HepG2 (cell line): ENCODE measurements around the gene ZNF213. TPM values are rescaled to one million over a fixed set of nuclear protein-coding genes. Genes with fewer than 3 reads are reported as not detected.

ENCODE experiments used
- GABPB1 ChIP-seq: IDR thresholded peaks from 2 replicates; pipeline ENCODE4 v1.6.1; 2016; ENCODE audit warnings: mild to moderate bottlenecking, missing genetic modification reagents, moderate library complexity, missing compliant biosample characterization
- HDAC6 ChIP-seq: fragments of 200-600 bp; sonication (generic); IDR thresholded peaks from 2 replicates; pipeline ENCODE4 v1.7.0; 2017; ENCODE audit warnings: mild to moderate bottlenecking, antibody characterized with exemption, low read length, low read depth
- ISX ChIP-seq: sonication (generic); formaldehyde crosslinking; conservative IDR thresholded peaks from 2 replicates; pipeline ENCODE4 v1.5.0; 2020; ENCODE audit warnings: missing genetic modification reagents
- NBN ChIP-seq: fragments of 450-650 bp; conservative IDR thresholded peaks from 2 replicates; pipeline ENCODE4 v1.6.1; 2017
- NFIB ChIP-seq: sonication (generic); formaldehyde crosslinking; IDR thresholded peaks from 2 replicates; pipeline ENCODE4 v1.9.0; 2021; ENCODE audit warnings: missing genetic modification reagents, mild to moderate bottlenecking, borderline replicate concordance
- PRPF4 ChIP-seq: fragments of 200-400 bp; formaldehyde crosslinking; IDR thresholded peaks from 2 replicates; pipeline ENCODE4 v1.6.1; 2016; ENCODE audit warnings: low read length, low read depth; ENCODE audit not compliant: poor library complexity, severe bottlenecking
- RNF2 ChIP-seq: fragments of 450-650 bp; conservative IDR thresholded peaks from 2 replicates; pipeline ENCODE4 v1.6.1; 2016; ENCODE audit warnings: low read depth
- SMC3 ChIP-seq: IDR thresholded peaks from 2 replicates; pipeline ENCODE4 v1.6.1; 2011; ENCODE audit warnings: low read length, improper control_type of control experiment
- SP2 ChIP-seq: sonication (generic); formaldehyde crosslinking; IDR thresholded peaks from 2 replicates; pipeline ENCODE4 v1.5.1; 2020; ENCODE audit warnings: mild to moderate bottlenecking, missing genetic modification reagents
- SRSF4 ChIP-seq: fragments of 200-400 bp; formaldehyde crosslinking; IDR thresholded peaks from one replicate; pipeline ENCODE4 v1.6.1; 2018; ENCODE audit warnings: mild to moderate bottlenecking, low read depth, low read length, moderate library complexity; ENCODE audit not compliant: poor library complexity, severe bottlenecking
- THAP11 ChIP-seq: IDR thresholded peaks from 2 replicates; pipeline ENCODE4 v1.6.1; 2016; ENCODE audit warnings: missing biosample characterization, missing genetic modification reagents
- XRCC5 ChIP-seq: fragments of 200-400 bp; formaldehyde crosslinking; optimal IDR thresholded peaks from 2 replicates; pipeline ENCODE3; 2017; ENCODE audit warnings: mild to moderate bottlenecking, low read length
- ZBTB7A ChIP-seq: sonication (generic); formaldehyde crosslinking; IDR thresholded peaks from 2 replicates; pipeline ENCODE4 v1.8.0; 2022; ENCODE audit warnings: mild to moderate bottlenecking, missing genetic modification reagents
- ZFP36 ChIP-seq: fragments of 150-350 bp; IDR thresholded peaks from 2 replicates; pipeline ENCODE4 v1.6.1; 2018; ENCODE audit warnings: borderline replicate concordance, low read length, low read depth; ENCODE audit not compliant: partially characterized antibody
- ZFY ChIP-seq: sonication (generic); formaldehyde crosslinking; IDR thresholded peaks from 2 replicates; pipeline ENCODE4 v1.4.0; 2020; ENCODE audit warnings: missing genetic modification reagents
- ZNF160 ChIP-seq: sonication (generic); formaldehyde crosslinking; IDR thresholded peaks from 2 replicates; pipeline ENCODE4 v1.8.0; 2022; ENCODE audit warnings: mild to moderate bottlenecking, inconsistent platforms, missing genetic modification reagents
- ZNF30 ChIP-seq: sonication (generic); formaldehyde crosslinking; IDR thresholded peaks from 2 replicates; pipeline ENCODE4 v1.5.0; 2020; ENCODE audit warnings: mild to moderate bottlenecking, missing genetic modification reagents
- ZNF326 ChIP-seq: sonication (generic); formaldehyde crosslinking; IDR thresholded peaks from 2 replicates; pipeline ENCODE4 v1.4.0; 2020; ENCODE audit warnings: missing genetic modification reagents, borderline replicate concordance
- ZNF329 ChIP-seq: sonication (generic); formaldehyde crosslinking; IDR thresholded peaks from 2 replicates; pipeline ENCODE4 v1.9.0; 2021; ENCODE audit warnings: low read depth, mild to moderate bottlenecking, missing genetic modification reagents
- ZNF382 ChIP-seq: sonication (generic); formaldehyde crosslinking; IDR thresholded peaks from 2 replicates; pipeline ENCODE4 v1.5.0; 2020; ENCODE audit warnings: missing genetic modification reagents, mild to moderate bottlenecking, borderline replicate concordance
- ZNF501 ChIP-seq: sonication (generic); formaldehyde crosslinking; IDR thresholded peaks from 2 replicates; pipeline ENCODE4 v1.5.1; 2020; ENCODE audit warnings: mild to moderate bottlenecking, moderate library complexity, missing genetic modification reagents
- ZNF550 ChIP-seq: sonication (generic); formaldehyde crosslinking; IDR thresholded peaks from 2 replicates; pipeline ENCODE4 v1.4.0; 2020; ENCODE audit warnings: mild to moderate bottlenecking, missing genetic modification reagents, borderline replicate concordance
- ZNF839 ChIP-seq: sonication (generic); formaldehyde crosslinking; IDR thresholded peaks from 2 replicates; pipeline ENCODE4 v1.4.0; 2020; ENCODE audit warnings: missing genetic modification reagents, mild to moderate bottlenecking, borderline replicate concordance
- ZSCAN30 ChIP-seq: sonication (generic); formaldehyde crosslinking; IDR thresholded peaks from 2 replicates; pipeline ENCODE4 v1.5.0; 2020; ENCODE audit warnings: mild to moderate bottlenecking, missing genetic modification reagents
- polyA plus RNA-seq, 8 experiments: library from polyadenylated mRNA; depleted of rRNA in 3 of 8; stranded (reverse) in 7 of 8; unstranded in 1 of 8; fragments of >200 nt; fragmentation: Illumina TruSeq in 4 of 8; extraction: Trizol in 4 of 8; gene quantifications; 2 replicates each; pipeline versions ENCODE4 v1.2.1 to v1.2.3, GENCODE V29; 2011 to 2016; ENCODE audit warnings: low read depth in 4 of 8, missing spikeins in 1 of 8, mixed read lengths in 1 of 8; ENCODE audit not compliant: insufficient read depth in 1 of 8
- total RNA-seq, 5 experiments: library from RNA; depleted of rRNA; stranded (reverse); fragments of >200 nt; fragmentation: Illumina TruSeq; extraction: Trizol; gene quantifications; 2 replicates each; pipeline ENCODE4 v1.2.3, GENCODE V29; 2016; ENCODE audit warnings: low read depth in 1 of 5
- TF ChIP-seq, protein P1 (sequence below): sonication (generic); formaldehyde crosslinking; IDR thresholded peaks from 2 replicates; pipeline ENCODE4 v1.4.0; 2020; ENCODE audit warnings: low read depth, mild to moderate bottlenecking, missing genetic modification reagents
- TF ChIP-seq, protein P2 (sequence below): sonication (generic); formaldehyde crosslinking; IDR thresholded peaks from 2 replicates; pipeline ENCODE4 v1.5.1; 2020; ENCODE audit warnings: mild to moderate bottlenecking, missing genetic modification reagents, moderate library complexity
- TF ChIP-seq, protein P3 (sequence below): sonication (generic); formaldehyde crosslinking; IDR thresholded peaks from 2 replicates; pipeline ENCODE4 v1.5.0; 2020; ENCODE audit warnings: missing genetic modification reagents

The ZNF213 gene
- total and polyA plus RNA-seq, 2 of the 13 experiments (the other 11 are each of a cell fraction or from before 2014, with no cell fraction given), result 0.59 to 0.97 TPM

DNA sequence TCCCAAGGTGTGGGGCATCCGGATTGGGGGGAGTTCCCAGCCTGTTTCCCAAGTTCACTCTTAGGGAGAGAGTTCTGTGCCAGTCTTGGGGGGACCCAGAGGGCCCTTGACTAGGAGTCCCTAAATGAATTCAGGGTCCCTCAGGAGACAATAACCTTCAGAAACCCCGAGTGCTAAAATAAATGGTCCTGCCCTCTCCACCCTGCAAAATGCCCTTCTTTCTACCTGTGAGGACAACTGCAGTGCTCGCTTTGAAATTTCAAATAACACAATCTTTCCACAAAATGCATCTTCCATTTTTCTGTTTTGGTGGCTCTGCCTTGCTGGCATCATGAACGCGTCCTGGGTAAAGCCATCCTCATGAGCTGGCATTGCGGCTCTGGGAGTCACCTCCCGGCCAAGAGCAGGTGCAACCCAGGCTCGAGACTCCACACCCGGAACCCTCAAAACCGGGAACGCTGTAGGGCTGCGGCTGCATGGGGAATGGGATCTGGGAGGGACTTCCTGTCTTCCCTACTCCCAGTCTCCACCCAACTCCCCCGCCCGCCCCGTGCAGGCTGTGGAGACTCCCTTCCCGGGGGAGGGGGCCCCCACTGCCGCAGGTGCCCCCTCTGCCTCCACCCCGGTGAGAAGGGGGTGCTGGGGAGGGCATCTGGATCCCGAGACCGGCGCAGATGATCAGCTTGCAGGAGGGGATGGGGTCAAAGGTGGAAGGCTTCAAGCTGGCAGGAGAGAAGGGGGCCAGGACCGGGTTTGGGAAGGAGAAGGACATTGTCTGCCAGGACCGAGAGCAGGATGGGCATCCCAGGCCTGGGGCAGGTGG lies 22.6 kb upstream of the ZNF213 start, which contains the start of gene ZNF205 (continued):
- TF ChIP-seq, protein P1, sequence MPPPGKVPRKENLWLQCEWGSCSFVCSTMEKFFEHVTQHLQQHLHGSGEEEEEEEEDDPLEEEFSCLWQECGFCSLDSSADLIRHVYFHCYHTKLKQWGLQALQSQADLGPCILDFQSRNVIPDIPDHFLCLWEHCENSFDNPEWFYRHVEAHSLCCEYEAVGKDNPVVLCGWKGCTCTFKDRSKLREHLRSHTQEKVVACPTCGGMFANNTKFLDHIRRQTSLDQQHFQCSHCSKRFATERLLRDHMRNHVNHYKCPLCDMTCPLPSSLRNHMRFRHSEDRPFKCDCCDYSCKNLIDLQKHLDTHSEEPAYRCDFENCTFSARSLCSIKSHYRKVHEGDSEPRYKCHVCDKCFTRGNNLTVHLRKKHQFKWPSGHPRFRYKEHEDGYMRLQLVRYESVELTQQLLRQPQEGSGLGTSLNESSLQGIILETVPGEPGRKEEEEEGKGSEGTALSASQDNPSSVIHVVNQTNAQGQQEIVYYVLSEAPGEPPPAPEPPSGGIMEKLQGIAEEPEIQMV (CRISPR knock-in tag), result peak; percentile 76; the same call in 1 of the 2 replicates
- no peak for TF ChIP-seq ZNF550 (CRISPR knock-in tag)
- TF ChIP-seq SRSF4, result no peak
- TF ChIP-seq, protein P2, sequence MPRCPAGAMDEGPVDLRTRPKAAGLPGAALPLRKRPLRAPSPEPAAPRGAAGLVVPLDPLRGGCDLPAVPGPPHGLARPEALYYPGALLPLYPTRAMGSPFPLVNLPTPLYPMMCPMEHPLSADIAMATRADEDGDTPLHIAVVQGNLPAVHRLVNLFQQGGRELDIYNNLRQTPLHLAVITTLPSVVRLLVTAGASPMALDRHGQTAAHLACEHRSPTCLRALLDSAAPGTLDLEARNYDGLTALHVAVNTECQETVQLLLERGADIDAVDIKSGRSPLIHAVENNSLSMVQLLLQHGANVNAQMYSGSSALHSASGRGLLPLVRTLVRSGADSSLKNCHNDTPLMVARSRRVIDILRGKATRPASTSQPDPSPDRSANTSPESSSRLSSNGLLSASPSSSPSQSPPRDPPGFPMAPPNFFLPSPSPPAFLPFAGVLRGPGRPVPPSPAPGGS (CRISPR knock-in tag), result no peak
- TF ChIP-seq RNF2, result no peak
- TF ChIP-seq ZNF501, result peak; percentile 72; the same call in 1 of the 2 replicates
- 0 out of 2 replicates have a peak, but pooled peaks have one; percentile 21 for TF ChIP-seq SMC3
- TF ChIP-seq HDAC6, result no peak
- peak; percentile 97 for TF ChIP-seq XRCC5
- no peak for TF ChIP-seq ZFP36
- no peak for TF ChIP-seq ZSCAN30 (CRISPR knock-in tag)
- no peak for TF ChIP-seq NFIB (CRISPR knock-in tag)
- 0 out of 2 replicates have a peak, but pooled peaks have one; percentile 25 for TF ChIP-seq ZNF160 (CRISPR knock-in tag)
- 0 out of 2 replicates have a peak, but pooled peaks have one; percentile 42 for TF ChIP-seq SP2 (CRISPR knock-in tag)
- TF ChIP-seq PRPF4, result no peak
- no peak for TF ChIP-seq ZNF839 (CRISPR knock-in tag)
- TF ChIP-seq GABPB1 (CRISPR knock-in tag), result peak; percentile 100
- TF ChIP-seq ZNF382 (CRISPR knock-in tag), result no peak
- TF ChIP-seq ZNF326 (CRISPR knock-in tag), result no peak
- TF ChIP-seq ZNF30 (CRISPR knock-in tag), result no peak
- no peak for TF ChIP-seq ZNF329 (CRISPR knock-in tag)
- TF ChIP-seq NBN, result no peak
- no peak for TF ChIP-seq ZBTB7A (CRISPR knock-in tag)
- peak; percentile 79 for TF ChIP-seq ZFY (CRISPR knock-in tag)
- TF ChIP-seq, protein P3, sequence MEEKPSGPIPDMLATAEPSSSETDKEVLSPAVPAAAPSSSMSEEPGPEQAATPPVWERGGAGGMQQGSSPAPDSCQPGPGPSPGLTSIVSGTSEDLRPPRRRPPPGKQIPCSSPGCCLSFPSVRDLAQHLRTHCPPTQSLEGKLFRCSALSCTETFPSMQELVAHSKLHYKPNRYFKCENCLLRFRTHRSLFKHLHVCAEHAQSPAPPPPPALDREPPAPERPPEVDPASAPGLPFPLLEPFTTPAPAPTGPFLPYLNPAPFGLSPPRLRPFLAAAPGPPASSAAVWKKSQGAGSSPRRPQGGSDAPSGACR (CRISPR knock-in tag), result 0 out of 2 replicates have a peak, but pooled peaks have one; percentile 30
- TF ChIP-seq ISX, result no peak
- TF ChIP-seq THAP11 (CRISPR knock-in tag), result peak; percentile 94
